HEK293 (cell line): Measurements from ENCODE around the gene HSP90AA1.

Experiments
- BCL11A ChIP-seq: fragments of 450-650 bp; formaldehyde crosslinking; IDR thresholded peaks from 2 replicates; pipeline ENCODE4 v1.5.1; 2016; ENCODE audit warnings: low read depth, missing biosample characterization, missing genetic modification characterization
- GLIS2 ChIP-seq: fragments of 450-650 bp; formaldehyde crosslinking; IDR thresholded peaks from 2 replicates; pipeline ENCODE4 v1.5.1; 2016; ENCODE audit warnings: missing biosample characterization, missing genetic modification characterization
- HOXD13 ChIP-seq: sonication (generic); formaldehyde crosslinking; IDR thresholded peaks from 2 replicates; pipeline ENCODE4 v1.8.0; 2022; ENCODE audit warnings: missing genetic modification reagents, borderline replicate concordance
- KLF16 ChIP-seq: fragments of 450-650 bp; formaldehyde crosslinking; IDR thresholded peaks from 2 replicates; pipeline ENCODE4 v1.5.1; 2017; ENCODE audit warnings: missing biosample characterization, missing genetic modification characterization
- OSR2 ChIP-seq: fragments of 450-650 bp; formaldehyde crosslinking; IDR thresholded peaks from 2 replicates; pipeline ENCODE4 v1.5.1; 2016; ENCODE audit warnings: missing biosample characterization, missing genetic modification characterization
- PBX3 ChIP-seq: sonication (generic); formaldehyde crosslinking; IDR thresholded peaks from 2 replicates; pipeline ENCODE4 v1.8.1; 2022; ENCODE audit warnings: mild to moderate bottlenecking, moderate library complexity, missing genetic modification reagents
- YY1 ChIP-seq: fragments of 450-650 bp; formaldehyde crosslinking; IDR thresholded peaks from 2 replicates; pipeline ENCODE4 v1.5.1; 2018; ENCODE audit warnings: missing biosample characterization, missing genetic modification characterization
- ZBTB26 ChIP-seq: fragments of 450-650 bp; formaldehyde crosslinking; optimal IDR thresholded peaks from 2 replicates; pipeline ENCODE3; 2016; ENCODE audit warnings: missing biosample characterization, mild to moderate bottlenecking, missing genetic modification characterization
- ZBTB48 ChIP-seq: fragments of 450-650 bp; formaldehyde crosslinking; IDR thresholded peaks from 2 replicates; pipeline ENCODE4 v1.5.1; 2016; ENCODE audit warnings: missing biosample characterization, missing genetic modification characterization
- ZBTB7A ChIP-seq: fragments of 450-650 bp; formaldehyde crosslinking; IDR thresholded peaks from 2 replicates; pipeline ENCODE4 v1.5.1; 2016; ENCODE audit warnings: low read depth, missing biosample characterization, missing genetic modification characterization
- ZNF114 ChIP-seq: fragments of 450-650 bp; formaldehyde crosslinking; IDR thresholded peaks from 2 replicates; pipeline ENCODE4 v1.5.0; 2017; ENCODE audit warnings: missing biosample characterization, missing genetic modification characterization
- ZNF157 ChIP-seq: fragments of 450-650 bp; formaldehyde crosslinking; IDR thresholded peaks from 2 replicates; pipeline ENCODE4 v1.5.1; 2016; ENCODE audit warnings: missing biosample characterization, missing genetic modification characterization
- ZNF169 ChIP-seq: fragments of 450-650 bp; formaldehyde crosslinking; IDR thresholded peaks from 2 replicates; pipeline ENCODE4 v1.5.1; 2016; ENCODE audit warnings: missing biosample characterization, missing genetic modification characterization
- ZNF175 ChIP-seq: fragments of 450-650 bp; formaldehyde crosslinking; IDR thresholded peaks from 2 replicates; pipeline ENCODE4 v1.5.1; 2016; ENCODE audit warnings: missing biosample characterization, missing genetic modification characterization
- ZNF324 ChIP-seq: fragments of 450-650 bp; formaldehyde crosslinking; IDR thresholded peaks from 2 replicates; pipeline ENCODE4 v1.5.1; 2016; ENCODE audit warnings: missing biosample characterization, missing genetic modification characterization
- ZNF362 ChIP-seq: fragments of 450-650 bp; formaldehyde crosslinking; IDR thresholded peaks from 2 replicates; pipeline ENCODE4 v1.5.1; 2016; ENCODE audit warnings: missing biosample characterization, missing genetic modification characterization
- ZNF404 ChIP-seq: fragments of 450-650 bp; formaldehyde crosslinking; IDR thresholded peaks from 2 replicates; pipeline ENCODE4 v1.5.1; 2017; ENCODE audit warnings: missing biosample characterization, missing genetic modification characterization
- ZNF514 ChIP-seq: fragments of 450-650 bp; formaldehyde crosslinking; IDR thresholded peaks from 2 replicates; pipeline ENCODE4 v1.5.1; 2016; ENCODE audit warnings: missing biosample characterization, missing genetic modification characterization
- ZNF654 ChIP-seq: fragments of 450-650 bp; formaldehyde crosslinking; IDR thresholded peaks from 2 replicates; pipeline ENCODE4 v1.5.1; 2016; ENCODE audit warnings: low read depth, missing biosample characterization, missing genetic modification characterization
- ZNF776 ChIP-seq: fragments of 450-650 bp; formaldehyde crosslinking; IDR thresholded peaks from 2 replicates; pipeline ENCODE4 v1.5.0; 2017; ENCODE audit warnings: missing biosample characterization, missing genetic modification characterization, borderline replicate concordance
- ZNF777 ChIP-seq: fragments of 450-650 bp; formaldehyde crosslinking; IDR thresholded peaks from 2 replicates; pipeline ENCODE4 v1.5.1; 2017; ENCODE audit warnings: missing biosample characterization, missing genetic modification characterization, borderline replicate concordance
- ZSCAN23 ChIP-seq: fragments of 450-650 bp; formaldehyde crosslinking; IDR thresholded peaks from 2 replicates; pipeline ENCODE4 v1.5.1; 2016; ENCODE audit warnings: missing biosample characterization, missing genetic modification characterization
- TF ChIP-seq, protein P1 (sequence below): fragments of 450-650 bp; formaldehyde crosslinking; IDR thresholded peaks from 2 replicates; pipeline ENCODE4 v1.5.1; 2016; ENCODE audit warnings: missing biosample characterization, missing genetic modification characterization
- TF ChIP-seq, protein P2 (sequence below): fragments of 450-650 bp; formaldehyde crosslinking; IDR thresholded peaks from 2 replicates; pipeline ENCODE4 v1.5.1; 2016; ENCODE audit warnings: missing biosample characterization, missing genetic modification characterization
- TF ChIP-seq, protein P3 (sequence below): fragments of 450-650 bp; formaldehyde crosslinking; IDR thresholded peaks from 2 replicates; pipeline ENCODE4 v1.5.1; 2016; ENCODE audit warnings: missing biosample characterization, missing genetic modification characterization
- TF ChIP-seq, protein P4 (sequence below): fragments of 450-650 bp; formaldehyde crosslinking; IDR thresholded peaks from 2 replicates; pipeline ENCODE4 v1.5.1; 2016; ENCODE audit warnings: missing biosample characterization, missing genetic modification characterization
- TF ChIP-seq, protein P5 (sequence below): fragments of 450-650 bp; formaldehyde crosslinking; IDR thresholded peaks from 2 replicates; pipeline ENCODE4; 2016; ENCODE audit warnings: missing biosample characterization, missing genetic modification characterization

HSP90AA1 gene

DNA sequence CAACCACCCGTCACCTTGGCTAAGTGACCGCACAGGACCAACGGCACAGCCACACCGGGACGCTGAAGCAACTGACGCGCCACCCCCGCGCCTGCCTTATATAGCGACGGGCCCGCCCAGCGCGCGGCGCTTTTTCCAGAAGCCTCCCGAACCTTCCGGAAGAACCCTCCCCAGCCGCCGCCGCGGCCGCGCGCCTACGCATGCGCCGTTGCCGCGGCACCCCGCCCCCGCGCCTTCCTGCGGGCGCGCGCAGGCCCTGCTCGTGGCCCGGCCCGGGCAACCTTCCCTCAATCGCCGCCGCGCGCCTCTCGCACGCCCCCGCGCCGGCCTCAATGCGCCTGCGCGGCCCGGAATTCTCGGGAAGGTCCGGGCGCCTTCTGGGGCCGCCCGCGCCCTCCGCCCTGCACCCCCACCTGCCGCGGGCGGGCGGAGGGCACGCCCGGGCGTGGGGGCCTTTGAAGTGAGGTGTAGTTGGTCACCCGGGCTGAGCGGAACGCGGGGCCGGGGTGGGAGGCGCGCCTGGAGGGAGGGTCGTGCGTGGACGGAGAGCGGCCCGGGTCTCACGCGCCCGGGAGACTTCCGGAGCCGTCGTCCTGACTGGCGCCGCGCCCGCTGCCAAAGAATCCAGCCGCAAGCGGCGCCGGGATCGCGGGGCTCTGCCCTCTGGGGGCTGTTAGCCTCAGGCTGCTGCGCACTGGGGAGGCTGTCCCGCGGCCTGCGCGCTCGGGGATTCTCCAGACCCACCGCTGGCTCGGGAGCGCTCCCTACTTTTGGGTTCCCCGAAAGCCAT, at the start of gene HSP90AA1 (continued):
- TF ChIP-seq, protein P1, sequence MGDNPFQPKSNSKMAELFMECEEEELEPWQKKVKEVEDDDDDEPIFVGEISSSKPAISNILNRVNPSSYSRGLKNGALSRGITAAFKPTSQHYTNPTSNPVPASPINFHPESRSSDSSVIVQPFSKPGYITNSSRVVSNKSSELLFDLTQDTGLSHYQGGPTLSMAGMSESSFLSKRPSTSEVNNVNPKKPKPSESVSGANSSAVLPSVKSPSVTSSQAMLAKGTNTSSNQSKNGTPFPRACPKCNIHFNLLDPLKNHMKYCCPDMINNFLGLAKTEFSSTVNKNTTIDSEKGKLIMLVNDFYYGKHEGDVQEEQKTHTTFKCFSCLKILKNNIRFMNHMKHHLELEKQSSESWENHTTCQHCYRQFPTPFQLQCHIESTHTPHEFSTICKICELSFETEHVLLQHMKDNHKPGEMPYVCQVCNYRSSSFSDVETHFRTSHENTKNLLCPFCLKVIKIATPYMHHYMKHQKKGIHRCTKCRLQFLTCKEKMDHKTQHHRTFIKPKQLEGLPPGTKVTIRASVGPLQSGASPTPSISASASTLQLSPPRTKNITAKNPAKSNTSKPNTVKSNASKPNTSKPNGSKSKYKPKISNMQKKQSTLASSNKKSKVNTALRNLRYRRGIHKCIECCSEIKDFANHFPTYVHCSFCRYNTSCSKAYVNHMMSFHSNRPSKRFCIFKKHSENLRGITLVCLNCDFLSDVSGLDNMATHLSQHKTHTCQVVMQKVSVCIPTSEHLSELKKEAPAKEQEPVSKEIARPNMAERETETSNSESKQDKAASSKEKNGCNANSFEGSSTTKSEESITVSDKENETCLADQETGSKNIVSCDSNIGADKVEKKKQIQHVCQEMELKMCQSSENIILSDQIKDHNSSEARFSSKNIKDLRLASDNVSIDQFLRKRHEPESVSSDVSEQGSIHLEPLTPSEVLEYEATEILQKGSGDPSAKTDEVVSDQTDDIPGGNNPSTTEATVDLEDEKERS (tag by site-specific recombination): no peak
- TF ChIP-seq ZNF169 (tag by site-specific recombination) (no peak), PBX3 (CRISPR knock-in tag) (no peak; the same call in 1 of the 2 replicates), ZSCAN23 (tag by site-specific recombination) (no peak), GLIS2 (tag by site-specific recombination) (peak; percentile 72; the same call in 1 of the 2 replicates), BCL11A (tag by site-specific recombination) (0 out of 2 replicates have a peak, but pooled peaks have one; percentile 12), OSR2 (no peak), ZNF362 (tag by site-specific recombination) (no peak), HOXD13 (CRISPR knock-in tag) (peak; percentile 30; the same call in 1 of the 2 replicates), ZNF114 (tag by site-specific recombination) (no peak), ZNF514 (tag by site-specific recombination) (no peak), ZBTB7A (tag by site-specific recombination) (peak; percentile 77; the same call in 1 of the 2 replicates), ZNF324 (tag by site-specific recombination) (peak; percentile 26; the same call in 1 of the 2 replicates), ZNF776 (tag by site-specific recombination) (no peak), KLF16 (tag by site-specific recombination) (peak; percentile 84), ZNF777 (tag by site-specific recombination) (no peak), ZNF175 (tag by site-specific recombination) (no peak), ZNF654 (tag by site-specific recombination) (no peak), ZBTB26 (tag by site-specific recombination) (peak; percentile 93), YY1 (tag by site-specific recombination) (no peak), ZNF404 (tag by site-specific recombination) (no peak), ZBTB48 (tag by site-specific recombination) (peak; percentile 81), ZNF157 (no peak)
- TF ChIP-seq, protein P2, sequence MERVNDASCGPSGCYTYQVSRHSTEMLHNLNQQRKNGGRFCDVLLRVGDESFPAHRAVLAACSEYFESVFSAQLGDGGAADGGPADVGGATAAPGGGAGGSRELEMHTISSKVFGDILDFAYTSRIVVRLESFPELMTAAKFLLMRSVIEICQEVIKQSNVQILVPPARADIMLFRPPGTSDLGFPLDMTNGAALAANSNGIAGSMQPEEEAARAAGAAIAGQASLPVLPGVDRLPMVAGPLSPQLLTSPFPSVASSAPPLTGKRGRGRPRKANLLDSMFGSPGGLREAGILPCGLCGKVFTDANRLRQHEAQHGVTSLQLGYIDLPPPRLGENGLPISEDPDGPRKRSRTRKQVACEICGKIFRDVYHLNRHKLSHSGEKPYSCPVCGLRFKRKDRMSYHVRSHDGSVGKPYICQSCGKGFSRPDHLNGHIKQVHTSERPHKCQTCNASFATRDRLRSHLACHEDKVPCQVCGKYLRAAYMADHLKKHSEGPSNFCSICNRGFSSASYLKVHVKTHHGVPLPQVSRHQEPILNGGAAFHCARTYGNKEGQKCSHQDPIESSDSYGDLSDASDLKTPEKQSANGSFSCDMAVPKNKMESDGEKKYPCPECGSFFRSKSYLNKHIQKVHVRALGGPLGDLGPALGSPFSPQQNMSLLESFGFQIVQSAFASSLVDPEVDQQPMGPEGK: peak; percentile 89
- TF ChIP-seq, protein P3, sequence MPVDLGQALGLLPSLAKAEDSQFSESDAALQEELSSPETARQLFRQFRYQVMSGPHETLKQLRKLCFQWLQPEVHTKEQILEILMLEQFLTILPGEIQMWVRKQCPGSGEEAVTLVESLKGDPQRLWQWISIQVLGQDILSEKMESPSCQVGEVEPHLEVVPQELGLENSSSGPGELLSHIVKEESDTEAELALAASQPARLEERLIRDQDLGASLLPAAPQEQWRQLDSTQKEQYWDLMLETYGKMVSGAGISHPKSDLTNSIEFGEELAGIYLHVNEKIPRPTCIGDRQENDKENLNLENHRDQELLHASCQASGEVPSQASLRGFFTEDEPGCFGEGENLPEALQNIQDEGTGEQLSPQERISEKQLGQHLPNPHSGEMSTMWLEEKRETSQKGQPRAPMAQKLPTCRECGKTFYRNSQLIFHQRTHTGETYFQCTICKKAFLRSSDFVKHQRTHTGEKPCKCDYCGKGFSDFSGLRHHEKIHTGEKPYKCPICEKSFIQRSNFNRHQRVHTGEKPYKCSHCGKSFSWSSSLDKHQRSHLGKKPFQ: no peak
- TF ChIP-seq, protein P4, sequence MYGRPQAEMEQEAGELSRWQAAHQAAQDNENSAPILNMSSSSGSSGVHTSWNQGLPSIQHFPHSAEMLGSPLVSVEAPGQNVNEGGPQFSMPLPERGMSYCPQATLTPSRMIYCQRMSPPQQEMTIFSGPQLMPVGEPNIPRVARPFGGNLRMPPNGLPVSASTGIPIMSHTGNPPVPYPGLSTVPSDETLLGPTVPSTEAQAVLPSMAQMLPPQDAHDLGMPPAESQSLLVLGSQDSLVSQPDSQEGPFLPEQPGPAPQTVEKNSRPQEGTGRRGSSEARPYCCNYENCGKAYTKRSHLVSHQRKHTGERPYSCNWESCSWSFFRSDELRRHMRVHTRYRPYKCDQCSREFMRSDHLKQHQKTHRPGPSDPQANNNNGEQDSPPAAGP (tag by site-specific recombination): peak; percentile 82
- TF ChIP-seq, protein P5, sequence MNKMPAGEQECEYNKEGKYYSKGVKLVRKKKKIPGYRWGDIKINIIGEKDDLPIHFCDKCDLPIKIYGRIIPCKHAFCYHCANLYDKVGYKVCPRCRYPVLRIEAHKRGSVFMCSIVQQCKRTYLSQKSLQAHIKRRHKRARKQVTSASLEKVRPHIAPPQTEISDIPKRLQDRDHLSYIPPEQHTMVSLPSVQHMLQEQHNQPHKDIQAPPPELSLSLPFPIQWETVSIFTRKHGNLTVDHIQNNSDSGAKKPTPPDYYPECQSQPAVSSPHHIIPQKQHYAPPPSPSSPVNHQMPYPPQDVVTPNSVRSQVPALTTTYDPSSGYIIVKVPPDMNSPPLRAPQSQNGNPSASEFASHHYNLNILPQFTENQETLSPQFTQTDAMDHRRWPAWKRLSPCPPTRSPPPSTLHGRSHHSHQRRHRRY (tag by site-specific recombination): no peak
